ENCODE results near the gene PCDHGA5. TPM values are rescaled to one million over a fixed set of nuclear protein-coding genes. Genes with fewer than 3 reads are reported as not detected.

PCDHGA5 gene
- total RNA-seq, 1 experiment from 2014 or later = 0.05 TPM

GRCh38 chr5:141373673-141374317 is 9.8 kb downstream of the PCDHGA5 start, which contains the start of gene PCDHGA6:
Gene PCDHGA6 (plus strand): TSS chr5:141373891. CDS start chr5:141374084, 193 bp downstream.
- no TSS peak for BruUV-seq (replicated peaks)
- intact Hi-C loops (cut with micrococcal nuclease) = no loop called here
- Histone ChIP-seq H3K27me3 (ENCODE audit: insufficient read depth, low read length) (no peaks in the 10 kb centered on the region), H3K4me1 (ENCODE audit: control insufficient read depth in 1 of 2, insufficient read depth in 2 of 2, low read length in 2 of 2) (no peaks in the 10 kb centered on the region), H3K4me2 (ENCODE audit: low read length) (no peak within 1 kb of the TSS), H2AFZ (ENCODE audit: low read depth, low read length, poor library complexity, severe bottlenecking) (no peak within 1 kb of the TSS), H3K79me2 (ENCODE audit: insufficient read depth, low read length) (no peaks in the 10 kb centered on the region), H3K9ac (ENCODE audit: low read length) (no peak within 1 kb of the TSS), H3K9me3 (ENCODE audit: control insufficient read depth in 1 of 2, insufficient read depth in 1 of 2, low read depth in 1 of 2, low read length in 2 of 2) (peaks cover 0 to 12% of the 10 kb centered on the region in 2 experiments; a peak in 2 of 4 replicates), H3K4me3 (replicated peaks in 1 of 2; ENCODE audit: low read depth in 1 of 2, low read length in 2 of 2) (no peak within 1 kb of the TSS), H3K9me2 (ENCODE audit: insufficient read depth) (no peaks in the 10 kb centered on the region), H3K27ac (ENCODE audit: low read depth, low read length) (no peak within 1 kb of the TSS), H3K36me3 (ENCODE audit: control insufficient read depth in 1 of 2, insufficient read depth in 2 of 2, low read length in 2 of 2) (no peaks in the 10 kb centered on the region), H4K20me1 (ENCODE audit: insufficient read depth) (no peaks in the 10 kb centered on the region)
- ATAC-seq (no peak), DNase-seq (ENCODE audit: low read depth, low spot score) (no peak)
- CTCF ChIA-PET = no interaction called here
- POLR2A ChIA-PET = no interaction called here
- TF ChIP-seq CTCF (IDR thresholded peaks at IDR 0.05 in 2 of 3, conservative IDR thresholded peaks at IDR 0.05 in 1 of 3; ENCODE audit: borderline replicate concordance in 1 of 3, insufficient read depth in 1 of 3, low read depth in 2 of 3, low read length in 2 of 3) = peak; percentile 25 to 42 (median 36); a peak in 4 of 6 replicates
- peak; percentile 51 for TF ChIP-seq RAD21 (IDR thresholded peaks at IDR 0.05; ENCODE audit: low read depth)
- TF ChIP-seq SRF (IDR thresholded peaks at IDR 0.05; ENCODE audit: low read depth) = no peak
- RAD21 ChIA-PET (ENCODE audit: low non-redundant PET in 1 of 2, low total read pairs in 2 of 2, uncharacterized antibody in 2 of 2, unreplicated experiment in 2 of 2) = no interaction called here

GRCh38 chr5:141374627-141375026 is 10.7 kb downstream of the PCDHGA5 start:
- no peak for ATAC-seq
- no peaks in the 10 kb centered on the region for H3K79me2 ChIP-seq (ENCODE audit: insufficient read depth, low read length)
- H3K9ac ChIP-seq (ENCODE audit: low read length) = no peak overlapping the region
- no peak overlapping the region for H3K4me3 ChIP-seq (replicated peaks in 1 of 2; ENCODE audit: low read depth in 1 of 2, low read length in 2 of 2)
- no peaks in the 10 kb centered on the region for H3K36me3 ChIP-seq (ENCODE audit: control insufficient read depth in 1 of 2, insufficient read depth in 2 of 2, low read length in 2 of 2)
- DNase-seq (ENCODE audit: low read depth, low spot score) = no peak
- BruUV-seq (replicated peaks) = no TSS peak
- CTCF ChIA-PET = no interaction called here
- RAD21 ChIA-PET (ENCODE audit: low non-redundant PET in 1 of 2, low total read pairs in 2 of 2, uncharacterized antibody in 2 of 2, unreplicated experiment in 2 of 2) = no interaction called here
- intact Hi-C loops (cut with micrococcal nuclease) = no loop called here
- POLR2A ChIA-PET = no interaction called here
- H3K27me3 ChIP-seq (ENCODE audit: insufficient read depth, low read length) = no peaks in the 10 kb centered on the region
- H3K4me1 ChIP-seq (ENCODE audit: control insufficient read depth in 1 of 2, insufficient read depth in 2 of 2, low read length in 2 of 2) = no peaks in the 10 kb centered on the region
- H3K27ac ChIP-seq (ENCODE audit: low read depth, low read length) = no peak overlapping the region
- TF ChIP-seq SRF (IDR thresholded peaks at IDR 0.05; ENCODE audit: low read depth) (no peak), JUND (IDR thresholded peaks at IDR 0.05) (no peak)
- no peak overlapping the region for H3K4me2 ChIP-seq (ENCODE audit: low read length)
- H4K20me1 ChIP-seq (ENCODE audit: insufficient read depth) = no peaks in the 10 kb centered on the region
- H2AFZ ChIP-seq (ENCODE audit: low read depth, low read length, poor library complexity, severe bottlenecking) = no peak overlapping the region
- H3K9me2 ChIP-seq (ENCODE audit: insufficient read depth) = no peaks in the 10 kb centered on the region
- peaks cover 0 to 12% of the 10 kb centered on the region in 2 experiments; a peak in 2 of 4 replicates for H3K9me3 ChIP-seq (ENCODE audit: control insufficient read depth in 1 of 2, insufficient read depth in 1 of 2, low read depth in 1 of 2, low read length in 2 of 2)
